ENCODE results near the gene GARNL3.

DNA sequence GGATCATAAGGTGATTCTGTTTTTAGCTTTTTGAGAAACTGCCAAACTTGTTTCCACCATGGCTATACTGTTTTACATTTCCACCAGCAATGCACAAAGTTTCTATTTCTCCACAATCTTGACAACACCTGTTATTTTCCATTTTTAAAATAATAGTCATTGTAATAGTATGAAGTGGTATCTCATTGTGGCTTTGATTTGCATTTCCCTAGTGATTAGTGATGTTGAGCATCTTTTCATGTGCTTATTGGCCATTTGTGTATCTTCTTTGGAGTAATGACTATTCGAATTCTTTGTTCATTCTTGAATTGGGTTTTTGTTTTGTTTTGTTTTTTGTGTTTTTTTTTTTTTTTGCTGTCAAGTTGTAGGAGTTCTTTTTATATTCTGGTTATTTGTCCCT, 4.9 kb downstream of the GARNL3 start:
- TF ChIP-seq EZH2 (IDR thresholded peaks at IDR 0.05) = no peak
- TF ChIP-seq POLR2AphosphoS5 (IDR thresholded peaks at IDR 0.05; ENCODE audit: borderline replicate concordance, low read depth, low read length) = no peak
- no peak for TF ChIP-seq FOXP2 (optimal IDR thresholded peaks at IDR 0.05; ENCODE audit: control extremely low read depth, extremely low read length, insufficient read depth)
